Measurements from ENCODE around the gene SH3PXD2B.

The SH3PXD2B gene

GRCh38 chr5:172435362-172436077, 18.8 kb downstream of the SH3PXD2B start:
- no peak for DNase-seq

GRCh38 chr5:172434251-172434650, 20.1 kb downstream of the SH3PXD2B start:
- DNase-seq: no peak

- no peak for DNase-seq
Measured at GRCh38 chr5:172433513-172433912, 20.8 kb downstream of the SH3PXD2B start.

DNA sequence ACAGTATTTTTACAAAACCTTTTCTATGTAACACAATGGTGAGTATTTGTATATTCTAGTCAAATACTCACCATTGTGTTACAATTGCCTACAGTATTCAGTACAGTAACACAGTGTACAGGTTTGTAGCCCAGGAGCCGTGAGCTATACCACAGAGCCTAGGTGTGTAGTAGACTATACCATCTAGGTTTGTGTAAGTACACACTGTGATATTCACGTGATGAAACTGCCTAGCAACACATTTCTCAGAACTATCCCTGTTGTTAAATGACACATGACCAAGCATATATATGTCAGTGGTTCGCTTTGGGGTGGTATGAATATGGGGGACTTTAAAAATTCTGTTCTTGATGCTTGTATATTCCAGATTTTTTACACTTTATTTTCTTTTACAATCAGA, 21.3 kb downstream of the SH3PXD2B start:
- no peak for DNase-seq

GRCh38 chr5:172430354-172430753, 24.0 kb downstream of the SH3PXD2B start:
- DNase-seq: no peak

DNA sequence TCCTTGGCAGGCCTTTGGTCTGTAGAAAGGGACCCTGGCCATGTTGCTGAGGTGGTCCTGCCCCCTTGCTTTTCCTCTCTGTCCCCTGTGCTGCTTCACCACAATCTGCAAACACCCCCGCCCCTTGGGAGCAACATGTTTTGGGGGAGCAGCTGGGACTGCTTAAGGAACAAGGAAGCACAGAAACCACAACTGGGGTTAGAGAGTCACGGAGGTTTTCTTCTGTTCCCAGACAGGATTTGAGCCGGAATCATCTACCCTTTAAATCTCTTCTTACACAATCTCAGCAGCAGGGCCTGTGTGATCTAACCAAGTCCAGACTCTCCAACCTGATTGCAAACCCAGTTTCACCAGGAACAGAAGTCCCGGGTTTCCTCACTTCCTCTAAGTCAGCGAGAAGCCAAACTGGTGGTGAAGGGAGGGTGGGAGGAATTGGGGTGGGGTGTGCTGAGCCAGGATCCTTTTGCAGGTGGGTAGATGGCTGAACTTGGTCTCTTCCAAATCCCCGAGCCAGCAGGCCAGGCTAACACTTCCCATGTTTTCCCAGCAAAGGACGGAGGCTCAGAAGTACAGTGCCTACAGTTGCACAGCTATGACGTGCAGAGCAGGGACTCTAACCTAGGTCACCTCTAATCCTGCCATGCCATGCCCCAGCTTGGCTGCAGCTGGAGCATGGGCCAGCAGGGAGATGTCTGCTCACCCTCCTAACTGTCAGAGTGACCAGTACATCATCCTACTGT, 25.0 kb downstream of the SH3PXD2B start:
- no peak for DNase-seq

DNA sequence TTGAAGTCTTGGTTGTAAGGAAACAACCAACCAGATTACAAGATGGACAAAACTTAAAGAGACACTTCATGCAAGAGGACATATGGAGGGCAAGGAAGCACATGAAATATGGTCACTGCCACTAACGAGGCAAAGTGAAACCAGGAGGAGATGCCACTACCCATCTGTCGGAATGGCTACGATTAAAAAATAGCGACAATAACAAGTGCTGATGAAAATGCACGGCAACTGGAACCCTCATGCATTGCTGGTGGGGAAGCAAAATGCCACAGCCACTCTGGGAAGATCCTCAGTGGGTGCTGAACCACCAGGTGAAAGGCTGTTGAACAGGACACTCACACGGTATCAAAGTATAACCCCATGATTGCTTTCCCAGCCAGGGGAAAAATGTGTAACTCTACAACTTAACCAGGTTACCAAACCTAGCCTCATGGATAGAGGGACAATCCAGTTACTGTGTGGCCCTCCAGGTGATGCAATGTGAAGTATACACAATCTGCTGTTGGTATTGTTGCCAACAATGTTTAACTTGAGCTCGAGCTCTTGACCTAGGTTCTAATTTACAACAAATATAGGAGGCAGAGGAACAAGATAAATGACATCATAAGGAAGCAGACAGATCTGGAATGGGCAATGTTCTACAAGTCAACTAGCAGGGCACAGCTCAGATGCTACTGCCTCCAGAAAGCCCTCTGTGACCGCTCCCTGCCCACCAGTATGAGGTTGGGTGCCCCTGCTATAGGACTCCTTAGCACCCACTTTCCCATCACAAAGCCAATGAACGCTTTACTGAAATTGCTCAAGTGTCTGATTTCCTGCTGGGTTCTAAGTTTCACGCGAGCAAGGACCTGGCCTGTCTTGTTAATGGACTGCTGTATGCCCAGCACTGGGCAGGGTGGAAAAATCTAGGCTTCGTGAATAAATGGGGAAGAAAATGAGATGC, 25.8 kb downstream of the SH3PXD2B start:
- DNase-seq: no peak

DNA sequence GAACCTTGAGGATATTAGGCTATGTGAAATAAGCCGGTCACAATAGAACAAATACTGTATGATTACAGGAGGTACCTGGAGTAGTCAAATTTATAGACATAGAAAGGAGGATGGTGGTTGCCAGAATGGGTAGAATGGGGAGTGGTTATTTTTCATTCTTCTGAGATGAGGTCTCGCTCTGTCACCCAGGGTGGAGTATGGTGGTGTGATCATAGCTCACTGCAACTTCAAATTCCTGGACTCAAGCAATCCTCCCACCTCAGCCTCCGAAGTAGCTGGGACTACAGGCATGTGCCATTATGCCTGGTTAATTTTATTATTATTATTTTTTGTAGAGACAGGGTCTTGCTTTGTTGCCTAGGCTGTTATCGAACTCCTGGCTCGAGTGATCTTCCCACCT, 27.1 kb downstream of the SH3PXD2B start:
- no peak for DNase-seq

- no peak for DNase-seq
Measured at GRCh38 chr5:172426086-172426485, 28.2 kb downstream of the SH3PXD2B start.

DNA sequence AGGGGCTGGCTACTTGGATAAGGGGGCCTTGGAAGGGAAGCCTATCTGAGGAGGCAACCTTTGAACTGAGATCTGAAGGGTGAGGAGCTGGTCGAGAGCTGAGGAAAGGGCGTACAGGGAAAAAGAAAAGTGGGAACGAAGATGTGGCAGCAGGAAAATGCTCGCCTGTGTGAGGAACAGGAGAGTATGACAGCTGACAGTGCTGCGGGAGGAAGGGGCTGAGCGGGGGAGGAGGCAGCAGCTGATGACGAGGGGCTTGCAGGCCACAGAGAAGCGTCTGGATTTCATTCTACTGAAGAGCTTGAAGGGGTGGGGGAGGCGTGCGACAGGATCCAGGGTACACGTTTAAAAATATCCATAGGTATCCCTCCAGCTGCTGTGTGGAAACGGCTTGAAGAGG, 28.9 kb downstream of the SH3PXD2B start:
- DNase-seq: no peak

GRCh38 chr5:172424808-172425207, 29.5 kb downstream of the SH3PXD2B start:
- no peak for DNase-seq

GRCh38 chr5:172424111-172424490, 30.2 kb downstream of the SH3PXD2B start:
- no peak for DNase-seq

DNA sequence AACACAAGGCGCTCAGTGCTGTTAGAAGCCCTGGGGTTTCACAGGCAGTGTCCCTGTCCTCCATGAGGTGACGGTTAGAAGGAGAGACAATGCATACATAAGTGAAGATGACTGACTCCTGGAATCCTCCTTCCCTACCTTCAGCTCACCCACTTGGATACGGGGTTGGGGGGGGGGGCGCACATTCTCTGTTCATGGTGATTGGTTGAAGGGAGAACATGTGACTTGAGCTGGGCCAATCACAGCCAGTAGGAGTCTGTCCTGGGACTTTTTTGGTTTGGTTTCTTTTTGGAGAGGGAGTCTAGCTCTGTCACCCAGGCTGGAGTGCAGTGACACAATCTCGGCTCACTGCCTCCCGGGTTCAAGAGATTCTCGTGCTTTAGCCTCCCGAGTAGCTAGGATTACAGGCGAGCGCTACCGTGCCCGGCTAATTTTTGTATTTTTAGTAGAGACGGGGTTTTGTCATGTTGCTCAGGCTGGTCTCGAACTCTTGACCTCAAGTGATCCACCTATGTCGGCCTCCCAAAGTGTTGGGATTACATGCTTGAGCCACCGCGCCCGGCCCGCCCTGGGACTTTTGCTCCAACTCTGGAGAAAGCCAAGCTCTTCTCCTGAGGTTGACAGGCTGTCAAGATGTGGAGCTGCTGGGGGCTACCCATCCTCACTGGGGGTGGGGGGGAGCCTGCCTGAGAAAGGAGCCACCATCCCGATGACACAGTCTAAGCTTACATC, 30.8 kb downstream of the SH3PXD2B start:
- no peak for DNase-seq

DNA sequence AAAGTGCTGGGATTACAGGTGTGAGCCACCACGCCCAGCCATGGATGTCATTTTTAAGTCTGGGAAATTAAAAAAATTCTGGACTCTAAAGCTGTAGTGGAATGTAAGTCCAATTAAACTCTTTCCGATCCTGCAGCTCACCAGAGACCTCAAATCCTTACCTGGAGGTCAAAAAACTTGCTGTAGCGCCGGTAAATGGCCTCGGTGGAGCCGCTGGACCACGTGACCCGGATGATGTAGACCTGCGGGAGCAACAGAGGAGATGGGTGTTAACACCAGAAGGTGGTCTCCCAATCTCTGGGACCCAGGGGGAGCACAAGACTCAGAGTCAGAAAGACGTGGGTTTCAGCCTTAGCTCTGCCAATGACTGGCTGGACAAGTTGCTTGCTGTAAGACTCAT, 32.1 kb downstream of the SH3PXD2B start:
- no peak for DNase-seq

DNA sequence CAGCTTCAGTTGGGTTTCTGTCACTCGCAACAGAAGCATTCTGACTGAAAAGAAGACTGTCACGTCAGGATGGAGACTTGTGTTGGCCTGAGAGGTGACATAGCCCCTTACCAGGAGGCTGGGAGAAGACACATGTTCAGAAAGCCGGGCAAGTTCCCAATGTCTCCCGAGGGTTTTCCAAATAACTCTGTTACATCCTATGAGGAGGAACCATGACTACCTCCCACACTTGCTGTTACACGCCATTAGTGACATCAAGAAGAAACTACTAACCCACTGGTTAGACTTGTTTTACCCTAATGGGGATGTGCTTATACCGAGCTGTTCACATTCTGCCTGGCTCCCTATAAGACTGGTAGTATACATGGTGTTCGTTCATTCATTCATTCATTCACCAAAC, 33.3 kb downstream of the SH3PXD2B start:
- no peak for DNase-seq

- no peak for DNase-seq
Measured at GRCh38 chr5:172420235-172420939, 33.9 kb downstream of the SH3PXD2B start.

DNA sequence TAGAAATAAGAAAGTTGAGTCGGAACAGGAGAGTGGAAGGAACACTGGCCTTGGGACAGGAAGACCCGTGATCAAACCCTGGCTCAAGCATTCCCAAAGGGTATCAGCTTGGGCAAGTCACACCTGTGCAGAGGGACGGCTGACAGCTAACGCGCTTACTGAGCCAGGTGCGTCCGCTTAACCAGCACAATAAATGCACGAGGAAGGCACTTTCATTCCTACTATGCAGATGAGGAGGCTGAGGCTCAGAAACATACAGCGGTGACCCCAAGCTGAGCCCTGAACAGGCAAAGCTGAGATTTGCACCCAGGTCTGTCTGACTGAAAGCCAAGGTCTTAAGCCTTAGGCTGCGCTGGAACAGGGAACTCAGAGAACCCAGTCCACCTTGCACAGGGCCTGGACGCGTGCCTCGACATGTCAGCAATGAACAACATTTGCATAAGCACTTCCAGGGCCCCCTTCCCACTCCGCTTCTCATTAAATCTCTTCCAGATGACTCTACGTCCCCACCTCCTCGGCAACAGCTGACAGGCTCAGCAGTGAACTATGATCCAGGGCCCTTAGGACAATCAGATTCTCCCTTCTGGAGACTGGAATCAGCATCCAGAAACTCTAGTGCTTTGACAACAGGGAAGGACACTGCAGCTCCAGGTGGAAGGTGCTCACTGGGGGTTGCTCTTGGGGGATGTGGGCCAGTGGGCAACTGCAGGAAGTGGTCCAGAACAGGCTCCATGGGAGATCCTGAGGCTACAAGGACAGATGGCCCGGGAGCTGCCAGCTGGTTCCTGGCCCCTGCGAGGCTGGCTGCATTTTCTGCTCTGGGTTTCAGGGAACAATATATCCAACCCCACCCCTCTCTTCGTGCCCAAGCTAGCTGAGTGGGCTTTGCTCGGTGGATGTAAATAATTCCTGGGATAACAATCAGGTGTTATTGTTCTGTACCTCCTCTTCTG, 35.2 kb downstream of the SH3PXD2B start:
- DNase-seq: peak; percentile 75

DNA sequence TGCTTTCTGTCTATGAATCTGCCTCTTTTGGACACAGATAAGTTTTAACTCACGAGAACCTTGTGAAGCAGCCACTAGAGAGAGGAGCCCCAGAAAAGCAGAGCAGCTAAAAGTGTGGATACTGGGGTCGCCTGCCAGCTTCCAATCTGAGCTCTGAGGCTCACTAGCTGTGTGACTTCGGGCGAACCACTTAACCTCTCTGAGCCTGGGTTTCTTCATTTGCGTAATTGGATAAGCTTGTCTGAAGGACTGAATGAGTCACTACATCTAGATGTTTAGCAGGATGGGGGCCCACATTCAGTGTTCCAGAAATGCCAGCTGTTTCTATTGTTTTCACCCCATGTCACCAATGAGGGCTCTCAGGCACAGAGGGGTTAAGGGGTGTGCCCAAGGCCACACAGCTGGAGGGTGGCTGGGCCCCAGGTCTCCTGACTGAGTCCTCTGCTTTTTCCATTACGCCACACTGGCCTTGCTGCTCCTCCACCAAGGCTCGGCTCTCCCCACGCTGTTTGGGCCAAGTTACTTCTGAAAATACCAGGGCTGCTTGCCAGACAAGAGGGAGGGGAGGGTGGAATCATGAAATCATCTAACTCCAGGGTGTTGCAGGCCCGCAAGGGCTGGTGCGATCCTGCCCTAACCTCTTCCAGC, 36.2 kb downstream of the SH3PXD2B start:
- no peak for DNase-seq

DNA sequence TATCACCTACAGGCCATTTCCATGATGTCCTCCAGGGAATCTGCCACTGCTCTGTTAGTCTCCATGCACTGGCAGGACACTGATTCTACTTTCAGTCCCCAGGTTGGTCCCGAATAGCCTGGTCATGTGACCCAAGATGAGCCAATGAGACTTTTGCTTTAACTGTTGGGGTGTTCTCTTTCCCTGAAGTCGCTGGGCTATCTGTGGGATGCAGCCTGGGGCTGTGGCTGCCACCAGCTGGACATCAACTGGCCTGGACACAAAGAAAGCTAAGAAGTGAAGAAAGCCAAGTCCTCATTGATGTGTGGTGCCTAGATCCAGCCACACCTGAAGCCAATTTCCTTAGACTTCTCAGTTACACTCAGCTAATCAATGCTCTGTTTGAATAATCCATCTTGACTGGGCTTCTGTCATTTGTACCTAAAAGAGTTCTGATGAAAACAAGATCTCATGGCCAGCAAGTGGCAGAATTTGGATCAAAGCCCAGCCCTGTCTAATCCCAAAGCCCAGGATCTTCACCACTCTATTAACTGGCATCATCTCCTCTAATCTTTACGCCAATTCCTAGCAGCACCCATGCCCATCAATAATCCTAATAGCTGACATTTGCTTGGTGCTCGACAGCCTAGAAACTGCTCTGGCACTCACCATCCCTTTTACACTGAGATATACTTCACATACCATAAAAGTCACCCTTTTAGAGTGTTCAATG, 37.0 kb downstream of the SH3PXD2B start:
- no peak for DNase-seq
